Mucosa of descending colon (tissue), 3 donors: ENCODE data around the gene ABHD12B. TPM values are rescaled to one million over a fixed set of nuclear protein-coding genes. Genes with fewer than 3 reads are reported as not detected.

ENCODE experiments used
- ATAC-seq: fragments of 200-7000 bp; cut with Tn5 transposase; one replicate; pipeline ENCODE4 v1.9.1; 2020; ENCODE audit warnings: mild to moderate bottlenecking, moderate library complexity
- DNase-seq, 3 donors: peaks; one replicate each; pipeline ENCODE4 v3.0.0-alpha.2; 2020
- H3K36me3 ChIP-seq: fragments of 200-600 bp; one replicate; pipeline ENCODE4 v1.8.0; 2021; ENCODE audit warnings: low read depth, mild to moderate bottlenecking
- H3K4me1 ChIP-seq: fragments of 200-600 bp; one replicate; pipeline ENCODE4 v1.8.0; 2021; ENCODE audit warnings: low read depth, mild to moderate bottlenecking
- H3K4me3 ChIP-seq: fragments of 200-600 bp; one replicate; pipeline ENCODE4 v1.8.0; 2021; ENCODE audit warnings: mild to moderate bottlenecking
- H3K9me3 ChIP-seq: fragments of 200-600 bp; one replicate; pipeline ENCODE4 v1.8.0; 2021; ENCODE audit warnings: mild to moderate bottlenecking
- CTCF ChIP-seq: fragments of 200-600 bp; IDR thresholded peaks from one replicate; pipeline ENCODE4 v1.8.0; 2022; ENCODE audit warnings: antibody characterized with exemption, mild to moderate bottlenecking
- intact Hi-C, 2 donors: fragments of 100-400 bp; cut with DNase I in 1 of 2; cut with micrococcal nuclease in 1 of 2; formaldehyde crosslinking; loops; one replicate each; pipeline versions ENCODE4 v1.11.0 to v1.11.1; 2022; cut with DNase I, micrococcal nuclease
- total RNA-seq, 3 donors: library from RNA; stranded (reverse); fragmentation: NEBNext Ultra II Directional in 2 of 3; extraction: Animal tissue kit (Norgen Biotek cat#: 25700) in 2 of 3; gene quantifications; one replicate each; pipeline versions ENCODE4 v1.2.1 to v1.2.4, GENCODE V29; 2021 to 2023
- donor health status: DM: no; HTN: no; CAD: no; lungs with moderate emphysema.
- donor health status: DM: no; HTN: no; CAD: no.
- donor health status: DM: no; HTN: yes; CAD: no.

Gene ABHD12B
- total RNA-seq, 3 donors from 2014 or later, result 3.1 to 16.2 (median 14.2) TPM

GRCh38 chr14:50948205-50948604 lies 76.4 kb downstream of the ABHD12B start:
- TF ChIP-seq CTCF, result no peak
- intact Hi-C loops, result no loop called here

GRCh38 chr14:50951032-50951431 lies 79.2 kb downstream of the ABHD12B start:
- H3K4me1 ChIP-seq, result no peaks in the 10 kb centered on the region
- H3K4me3 ChIP-seq, result no peak overlapping the region
- DNase-seq, result no peak
- H3K36me3 ChIP-seq, result no peaks in the 10 kb centered on the region
- no peak for ATAC-seq
- no peak for TF ChIP-seq CTCF
- intact Hi-C loops, result loop anchor here in 1 of 2 donors (10.0 kb wide), 1 partner anchor 264 kb away; no protein-coding TSS in a partner anchor
- H3K9me3 ChIP-seq, result no peaks in the 10 kb centered on the region

More at GRCh38 chr14:50948205-50948604, 76.4 kb downstream of the ABHD12B start:
- Histone ChIP-seq H3K9me3 (no peaks in the 10 kb centered on the region), H3K36me3 (no peaks in the 10 kb centered on the region), H3K4me3 (no peak overlapping the region), H3K4me1 (no peaks in the 10 kb centered on the region)
- DNase-seq (no peak), ATAC-seq (no peak)

GRCh38 chr14:50953502-50953901 lies 81.6 kb downstream of the ABHD12B start:
- Histone ChIP-seq H3K9me3 (no peaks in the 10 kb centered on the region), H3K4me1 (no peaks in the 10 kb centered on the region), H3K4me3 (no peak overlapping the region), H3K36me3 (no peaks in the 10 kb centered on the region)
- DNase-seq, result no peak
- TF ChIP-seq CTCF, result no peak
- ATAC-seq, result no peak
- intact Hi-C loops, result loop anchor here in 1 of 2 donors (10.0 kb wide), 1 partner anchor 261 kb away; no protein-coding TSS in a partner anchor

Other genes with a start within 250 kb of the ABHD12B start
- gene SAV1, start 203.7 kb upstream of the ABHD12B start, total RNA-seq, result 10 to 100 TPM; 17.0 to 29.0 (median 18.0) TPM
- 10 to 100 TPM; 20.5 to 36.3 (median 27.9) TPM for gene NIN, start 40.9 kb upstream of the ABHD12B start, total RNA-seq
- gene PYGL, start 72.4 kb downstream of the ABHD12B start, total RNA-seq, result 10 to 100 TPM; 31.0 to 43.7 (median 41.4) TPM
- 1 to 10 TPM in 2 of 3 donors, under 1 TPM in 1; 0.72 to 8.7 (median 3.9) TPM for gene TRIM9, start 223.1 kb downstream of the ABHD12B start, total RNA-seq